GM06990 (cell line): ENCODE data around the gene AOC3.
"Not testable (repeated sequence)": the region's sequence is repeated elsewhere in the genome, so short reads cannot be mapped to it uniquely, and the experiment has no call there.

Experiments used
- DNase-seq: peaks from one replicate; pipeline ENCODE4 v3.0.0-alpha.2; 2011; ENCODE audit not compliant: insufficient read length; ENCODE audit errors: extremely low read depth
- H3K27me3 ChIP-seq: replicated peaks from 2 replicates; pipeline ENCODE4 v1.6.0; 2011; ENCODE audit warnings: low read length; ENCODE audit not compliant: control insufficient read depth, insufficient read depth
- H3K36me3 ChIP-seq: 2 replicates; pipeline ENCODE4 v1.5.1; 2011; ENCODE audit warnings: low read length; ENCODE audit not compliant: control insufficient read depth, insufficient read depth
- H3K4me3 ChIP-seq: replicated peaks from 2 replicates; pipeline ENCODE4 v1.5.1; 2011; ENCODE audit warnings: low read depth, mild to moderate bottlenecking, control low read depth, low read length
- CTCF ChIP-seq: IDR thresholded peaks from 2 replicates; pipeline ENCODE4 v1.5.1; 2011; ENCODE audit warnings: low read length, control low read depth, mild to moderate bottlenecking, inconsistent platforms; ENCODE audit not compliant: insufficient read depth, poor library complexity, severe bottlenecking

AOC3 gene

GRCh38 chr17:42895185-42895555, 44.2 kb downstream of the AOC3 start:
- DNase-seq = no peak

GRCh38 chr17:42898147-42898811, 47.3 kb downstream of the AOC3 start:
- H3K36me3 ChIP-seq = no peaks in the 10 kb centered on the region
- DNase-seq = no peak
- no peak overlapping the region for H3K4me3 ChIP-seq
- peaks cover 2% of the 10 kb centered on the region; the same call in 1 of the 2 replicates for H3K27me3 ChIP-seq
- no peak for TF ChIP-seq CTCF

More at GRCh38 chr17:42895185-42895555, 44.2 kb downstream of the AOC3 start:
- Histone ChIP-seq H3K4me3 (no peak overlapping the region), H3K36me3 (no peaks in the 10 kb centered on the region), H3K27me3 (peaks cover 2% of the 10 kb centered on the region; the same call in 1 of the 2 replicates)
- no peak for TF ChIP-seq CTCF

GRCh38 chr17:42899981-42900380, 49.0 kb downstream of the AOC3 start:
- not testable (repeated sequence) for H3K27me3 ChIP-seq, DNase-seq, H3K4me3 ChIP-seq

DNA sequence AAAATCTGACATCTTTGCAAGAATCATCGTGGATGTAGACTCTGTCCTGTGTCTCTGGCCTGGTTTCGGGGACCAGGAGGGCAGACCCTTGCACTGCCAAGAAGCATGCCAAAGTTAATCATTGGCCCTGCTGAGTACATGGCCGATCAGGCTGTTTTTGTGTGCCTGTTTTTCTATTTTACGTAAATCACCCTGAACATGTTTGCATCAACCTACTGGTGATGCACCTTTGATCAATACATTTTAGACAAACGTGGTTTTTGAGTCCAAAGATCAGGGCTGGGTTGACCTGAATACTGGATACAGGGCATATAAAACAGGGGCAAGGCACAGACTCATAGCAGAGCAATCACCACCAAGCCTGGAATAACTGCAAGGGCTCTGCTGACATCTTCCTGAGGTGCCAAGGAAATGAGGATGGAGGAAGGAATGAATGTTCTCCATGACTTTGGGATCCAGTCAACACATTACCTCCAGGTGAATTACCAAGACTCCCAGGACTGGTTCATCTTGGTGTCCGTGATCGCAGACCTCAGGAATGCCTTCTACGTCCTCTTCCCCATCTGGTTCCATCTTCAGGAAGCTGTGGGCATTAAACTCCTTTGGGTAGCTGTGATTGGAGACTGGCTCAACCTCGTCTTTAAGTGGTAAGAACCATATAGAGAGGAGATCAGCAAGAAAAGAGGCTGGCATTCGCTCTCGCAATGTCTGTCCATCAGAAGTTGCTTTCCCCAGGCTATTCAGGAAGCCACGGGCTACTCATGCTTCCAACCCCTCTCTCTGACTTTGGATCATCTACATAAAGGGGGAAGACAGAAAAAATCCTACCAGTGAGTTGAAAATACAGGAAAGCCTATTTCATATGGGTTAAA, 49.7 kb downstream of the AOC3 start, which contains the start of gene G6PC1:
G6PC1 (plus strand) TSS at position 340 of the 872 bp plus-strand sequence; CDS start at position 418, 78 bp downstream.
- no peak within 1 kb of the TSS for H3K4me3 ChIP-seq
- no peaks in the 10 kb centered on the region for H3K36me3 ChIP-seq
- DNase-seq = no peak
- peaks cover 2% of the 10 kb centered on the region; the same call in 1 of the 2 replicates for H3K27me3 ChIP-seq
- TF ChIP-seq CTCF = no peak

More at GRCh38 chr17:42899981-42900380, 49.0 kb downstream of the AOC3 start:
- H3K36me3 ChIP-seq = not testable (repeated sequence)

DNA sequence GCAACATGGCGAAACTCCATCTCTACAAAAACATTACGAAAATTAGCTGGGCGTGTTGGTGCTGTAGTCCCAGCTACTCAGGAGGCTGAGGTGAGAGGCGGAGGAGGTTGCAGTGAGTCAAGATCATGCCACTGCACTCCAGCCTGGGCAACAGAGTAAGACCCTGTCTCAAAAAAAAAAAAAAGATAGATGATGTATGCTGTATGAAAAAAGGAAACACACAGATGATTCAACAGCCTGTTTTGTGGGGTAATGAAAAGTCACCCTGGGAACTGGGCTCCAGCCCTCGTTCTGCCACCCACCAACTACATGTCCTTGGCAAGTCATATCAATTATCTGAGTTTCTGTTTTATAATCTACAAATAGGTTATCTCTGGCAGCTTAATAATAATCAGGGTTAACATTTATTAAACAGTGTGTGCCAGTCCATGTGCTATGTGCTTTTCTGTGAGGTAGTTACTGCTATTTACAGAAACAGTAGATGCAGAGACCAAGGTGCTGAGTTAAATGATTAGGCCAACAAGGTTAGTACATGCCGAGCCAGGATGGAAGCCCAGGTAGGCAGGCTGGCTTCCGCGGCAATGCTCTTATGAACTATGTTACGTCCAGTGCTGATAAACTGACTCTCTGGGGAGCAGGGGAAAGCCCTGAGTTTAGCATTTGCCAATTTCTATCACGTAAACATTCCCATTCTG, 50.7 kb downstream of the AOC3 start:
- Histone ChIP-seq H3K36me3 (no peaks in the 10 kb centered on the region), H3K4me3 (no peak overlapping the region), H3K27me3 (peaks cover 2% of the 10 kb centered on the region; the same call in 1 of the 2 replicates)
- no peak for DNase-seq
- TF ChIP-seq CTCF = no peak

- Histone ChIP-seq H3K27me3 (no peaks in the 10 kb centered on the region), H3K4me3 (no peak overlapping the region), H3K36me3 (no peaks in the 10 kb centered on the region)
- no peak for TF ChIP-seq CTCF
- no peak for DNase-seq
Measured at GRCh38 chr17:42904110-42904469, 53.1 kb downstream of the AOC3 start.
